K562 (cell line): ENCODE data around the gene IFNA5.

Experiments used
- ARHGAP35 ChIP-seq: fragments of 450-650 bp; IDR thresholded peaks from 2 replicates; pipeline ENCODE4 v1.6.1; 2018; ENCODE audit not compliant: partially characterized antibody
- CTCF ChIP-seq, 3 experiments: IDR thresholded peaks in 2 of 3; conservative IDR thresholded peaks in 1 of 3; 2 replicates each; pipeline ENCODE4 v1.5.1; 2011 to 2012; ENCODE audit warnings: low read length in 3 of 3, mild to moderate bottlenecking in 3 of 3, control low read depth in 2 of 3, improper control_type of control experiment in 1 of 3, inconsistent platforms in 1 of 3, low read depth in 1 of 3, mixed read lengths in 1 of 3, moderate library complexity in 1 of 3; ENCODE audit not compliant: insufficient read depth in 2 of 3
- E2F5 ChIP-seq: sonication (generic); formaldehyde crosslinking; IDR thresholded peaks from 2 replicates; pipeline ENCODE4 v1.8.0; 2022; ENCODE audit warnings: mild to moderate bottlenecking, missing genetic modification reagents
- EP300 ChIP-seq: IDR thresholded peaks from 2 replicates; pipeline ENCODE4 v1.6.1; 2012; ENCODE audit warnings: low read length, improper control_type of control experiment
- ERF ChIP-seq: fragments of 450-650 bp; formaldehyde crosslinking; IDR thresholded peaks from 2 replicates; pipeline ENCODE4 v1.4.0; 2020; ENCODE audit warnings: mild to moderate bottlenecking, mixed read lengths
- GATA2 ChIP-seq: sonication (generic); formaldehyde crosslinking; IDR thresholded peaks from 2 replicates; pipeline ENCODE4 v1.4.0; 2020; ENCODE audit warnings: mild to moderate bottlenecking, missing genetic modification reagents
- PKNOX1 ChIP-seq: fragments of 450-650 bp; IDR thresholded peaks from 2 replicates; pipeline ENCODE4 v1.6.1; 2016
- POLR2A ChIP-seq: fragments of 450-650 bp; conservative IDR thresholded peaks from 2 replicates; pipeline ENCODE4 v1.6.1; 2016
- PREB ChIP-seq: sonication (generic); formaldehyde crosslinking; IDR thresholded peaks from 2 replicates; pipeline ENCODE4 v1.8.1; 2023; ENCODE audit warnings: mild to moderate bottlenecking, missing genetic modification reagents
- REST ChIP-seq, 2 experiments: fragments of 450-650 bp; formaldehyde crosslinking in 1 of 2; IDR thresholded peaks; 2 replicates each; pipeline versions ENCODE4 v1.4.0 to v1.6.1; 2014 to 2020; ENCODE audit warnings: mild to moderate bottlenecking in 2 of 2, borderline replicate concordance in 1 of 2, low read depth in 1 of 2
- THAP7 ChIP-seq: fragments of 250-450 bp; sonication (Bioruptor Pico); IDR thresholded peaks from 2 replicates; pipeline ENCODE4 v1.5.0; 2021
- YY1 ChIP-seq, 3 experiments: IDR thresholded peaks; 2 replicates each; pipeline ENCODE4 v1.6.1; 2011; ENCODE audit warnings: low read length in 2 of 3, mild to moderate bottlenecking in 2 of 3, moderate library complexity in 2 of 3, borderline replicate concordance in 1 of 3, control low read depth in 1 of 3, low read depth in 1 of 3; ENCODE audit not compliant: insufficient read depth in 3 of 3, insufficient replicate concordance in 2 of 3, control insufficient read depth in 1 of 3, insufficient read length in 1 of 3; ENCODE audit errors: extremely low read depth in 1 of 3

- TF ChIP-seq ERF (CRISPR knock-in tag) (no peak), POLR2A (no peak), E2F5 (no peak), ARHGAP35 (no peak), REST (IDR thresholded peaks at IDR 0.05; ENCODE audit: borderline replicate concordance) (no peak), REST (CRISPR knock-in tag; IDR thresholded peaks at IDR 0.05; ENCODE audit: low read depth) (no peak), PREB (no peak), EP300 (no peak), THAP7 (CRISPR knock-in tag) (no peak), PKNOX1 (no peak), YY1 (IDR thresholded peaks at IDR 0.05; ENCODE audit: borderline replicate concordance in 1 of 3, control insufficient read depth in 1 of 3, extremely low read depth in 1 of 3, insufficient read depth in 3 of 3, insufficient read length in 1 of 3, insufficient replicate concordance in 2 of 3, low read depth in 1 of 3, low read length in 2 of 3) (no peak), GATA2 (CRISPR knock-in tag) (no peak), CTCF (IDR thresholded peaks at IDR 0.05 in 2 of 3, conservative IDR thresholded peaks at IDR 0.05 in 1 of 3; ENCODE audit: insufficient read depth in 2 of 3, low read depth in 1 of 3, low read length in 3 of 3) (no peak)
These were observed 17.9 kb upstream of the IFNA5 start for GRCh38 chr9:21322911-21323461.
